Progenitor cell of endocrine pancreas (in vitro differentiated cells): ENCODE data around the gene NUP188. TPM values are rescaled to one million over a fixed set of nuclear protein-coding genes. Genes with fewer than 3 reads are reported as not detected.

Experiments
- DNase-seq: peaks from one replicate; pipeline ENCODE4 v3.0.0; 2021; ENCODE audit warnings: low spot score; ENCODE audit not compliant: unreplicated experiment
- H3K27ac Mint-ChIP-seq: 2 replicates; pipeline ENCODE4 v1.8.0; 2021; ENCODE audit warnings: mild to moderate bottlenecking, moderate library complexity, mixed read lengths
- H3K27me3 Mint-ChIP-seq: 2 replicates; pipeline ENCODE4 v1.8.0; 2021; ENCODE audit warnings: mixed read lengths
- H3K36me3 Mint-ChIP-seq: 2 replicates; pipeline ENCODE4 v1.8.0; 2022; ENCODE audit warnings: mixed read lengths; ENCODE audit not compliant: insufficient read depth
- H3K4me1 Mint-ChIP-seq: 2 replicates; pipeline ENCODE4 v1.8.0; 2021; ENCODE audit warnings: low read depth, mixed read lengths
- H3K4me3 Mint-ChIP-seq: 2 replicates; pipeline ENCODE4 v1.8.0; 2021; ENCODE audit warnings: low read depth, mild to moderate bottlenecking, moderate library complexity, mixed read lengths
- H3K9me3 Mint-ChIP-seq: 2 replicates; pipeline ENCODE4 v1.8.0; 2021; ENCODE audit warnings: low read depth, mixed read lengths
- CTCF ChIP-seq: fragments of 200-600 bp; sonication (generic); IDR thresholded peaks from one replicate; pipeline ENCODE4 v1.5.0; 2021; ENCODE audit warnings: antibody characterized with exemption, mild to moderate bottlenecking; ENCODE audit not compliant: unreplicated experiment
- total RNA-seq: library from RNA; stranded (reverse); gene quantifications from 2 replicates; pipeline ENCODE4 v1.2.1, GENCODE V29; 2021

Gene NUP188
- total RNA-seq, 1 donor from 2014 or later, result 74.8 TPM

- H3K4me3 Mint-ChIP-seq, result no peak overlapping the region
- no peaks in the 10 kb centered on the region for H3K4me1 Mint-ChIP-seq
- no peak overlapping the region for H3K27ac Mint-ChIP-seq
- H3K9me3 Mint-ChIP-seq, result no peaks in the 10 kb centered on the region
- TF ChIP-seq CTCF, result no peak
- no peak for DNase-seq
- peaks cover 26% of the 10 kb centered on the region for H3K36me3 Mint-ChIP-seq
- no peaks in the 10 kb centered on the region for H3K27me3 Mint-ChIP-seq
Observed at GRCh38 chr9:128986671-128987070, 39.2 kb downstream of the NUP188 start.

GRCh38 chr9:128987805-128988204 lies 40.3 kb downstream of the NUP188 start:
- Mint-ChIP-seq H3K4me1 (no peaks in the 10 kb centered on the region), H3K27me3 (no peaks in the 10 kb centered on the region), H3K27ac (peak overlapping the region; percentile 15), H3K4me3 (no peak overlapping the region), H3K36me3 (peaks cover 23% of the 10 kb centered on the region), H3K9me3 (no peaks in the 10 kb centered on the region)
- no peak for DNase-seq
- TF ChIP-seq CTCF, result no peak

GRCh38 chr9:128992995-128993394 lies 45.5 kb downstream of the NUP188 start:
- H3K36me3 Mint-ChIP-seq, result peaks cover 25% of the 10 kb centered on the region
- no peak for DNase-seq
- TF ChIP-seq CTCF, result peak; percentile 36
- H3K27ac Mint-ChIP-seq, result no peak overlapping the region
- H3K27me3 Mint-ChIP-seq, result no peaks in the 10 kb centered on the region
- no peaks in the 10 kb centered on the region for H3K4me1 Mint-ChIP-seq
- H3K9me3 Mint-ChIP-seq, result no peaks in the 10 kb centered on the region
- H3K4me3 Mint-ChIP-seq, result no peak overlapping the region

GRCh38 chr9:128995791-128996190 lies 48.3 kb downstream of the NUP188 start:
- Mint-ChIP-seq H3K27me3 (no peaks in the 10 kb centered on the region), H3K4me3 (no peak overlapping the region), H3K4me1 (no peaks in the 10 kb centered on the region), H3K36me3 (peaks cover 33% of the 10 kb centered on the region), H3K9me3 (no peaks in the 10 kb centered on the region), H3K27ac (no peak overlapping the region)
- TF ChIP-seq CTCF, result no peak
- no peak for DNase-seq

- no peaks in the 10 kb centered on the region for H3K4me1 Mint-ChIP-seq
- H3K9me3 Mint-ChIP-seq, result no peaks in the 10 kb centered on the region
- no peak for DNase-seq
- no peak for TF ChIP-seq CTCF
- H3K4me3 Mint-ChIP-seq, result no peak overlapping the region
- no peaks in the 10 kb centered on the region for H3K27me3 Mint-ChIP-seq
- H3K36me3 Mint-ChIP-seq, result peaks cover 36% of the 10 kb centered on the region
- H3K27ac Mint-ChIP-seq, result no peak overlapping the region
Observed at GRCh38 chr9:128998462-128998861, 51.0 kb downstream of the NUP188 start.
